Ectodermal cell (in vitro differentiated cells): Measurements from ENCODE around the gene WT1.

Experiments used
- H3K27ac ChIP-seq: 2 replicates; pipeline ENCODE4 v1.7.0; 2013; ENCODE audit warnings: mild to moderate bottlenecking, low read depth, low read length; ENCODE audit not compliant: insufficient read depth, poor library complexity, severe bottlenecking
- H3K27me3 ChIP-seq: 2 replicates; pipeline ENCODE4 v1.7.0; 2013; ENCODE audit warnings: mild to moderate bottlenecking, low read length; ENCODE audit not compliant: insufficient read depth, control insufficient read depth, poor library complexity, severe bottlenecking
- H3K36me3 ChIP-seq: one replicate; pipeline ENCODE4 v1.7.0; 2013; ENCODE audit warnings: low read length; ENCODE audit not compliant: control insufficient read depth, insufficient read depth
- H3K4me1 ChIP-seq: one replicate; pipeline ENCODE4 v1.7.0; 2013; ENCODE audit warnings: low read length; ENCODE audit not compliant: control insufficient read depth, insufficient read depth
- H3K4me3 ChIP-seq: 2 replicates; pipeline ENCODE4 v1.7.0; 2013; ENCODE audit warnings: low read depth, low read length, control low read depth; ENCODE audit not compliant: insufficient read depth
- H3K9me3 ChIP-seq: 2 replicates; pipeline ENCODE4 v1.7.0; 2013; ENCODE audit warnings: mild to moderate bottlenecking, low read length, moderate library complexity; ENCODE audit not compliant: control insufficient read depth
- WGBS, 2 experiments: methylation state at CpG; one replicate each; pipeline ENCODE4 v1.1.7; 2013; ENCODE audit warnings: missing lambda C conversion rate in 2 of 2; 5-methylcytosine and 5-hydroxymethylcytosine counted together

WT1 gene

GRCh38 chr11:32456864-32457263 lies 21.5 kb upstream of the WT1 start:
- no peak overlapping the region for H3K27ac ChIP-seq
- H3K36me3 ChIP-seq: no peaks in the 10 kb centered on the region
- 90 to 93% methylated on average over 1 to 2 of the region's 2 CpGs for WGBS, 2 experiments
- H3K9me3 ChIP-seq: no peaks in the 10 kb centered on the region
- no peak overlapping the region for H3K4me3 ChIP-seq
- H3K4me1 ChIP-seq: no peaks in the 10 kb centered on the region
- H3K27me3 ChIP-seq: no peaks in the 10 kb centered on the region

GRCh38 chr11:32454993-32455392 lies 19.7 kb upstream of the WT1 start:
- no peaks in the 10 kb centered on the region for H3K4me1 ChIP-seq
- WGBS, 2 experiments: 86 to 91% methylated on average over 2 of the region's 2 CpGs
- H3K4me3 ChIP-seq: no peak overlapping the region
- no peaks in the 10 kb centered on the region for H3K9me3 ChIP-seq
- H3K27ac ChIP-seq: no peak overlapping the region
- H3K36me3 ChIP-seq: no peaks in the 10 kb centered on the region
- H3K27me3 ChIP-seq: no peaks in the 10 kb centered on the region

GRCh38 chr11:32451808-32452207 lies 16.5 kb upstream of the WT1 start:
- no peaks in the 10 kb centered on the region for H3K4me1 ChIP-seq
- peaks cover 3% of the 10 kb centered on the region for H3K27me3 ChIP-seq
- H3K4me3 ChIP-seq: no peak overlapping the region
- no peaks in the 10 kb centered on the region for H3K36me3 ChIP-seq
- 81 to 91% methylated on average over 4 of the region's 4 CpGs for WGBS, 2 experiments
- H3K9me3 ChIP-seq: no peaks in the 10 kb centered on the region
- H3K27ac ChIP-seq: no peak overlapping the region

GRCh38 chr11:32450372-32450771 lies 15.0 kb upstream of the WT1 start:
- Histone ChIP-seq H3K27ac (no peak overlapping the region), H3K27me3 (peaks cover 7% of the 10 kb centered on the region), H3K36me3 (no peaks in the 10 kb centered on the region), H3K4me3 (no peak overlapping the region), H3K9me3 (no peaks in the 10 kb centered on the region), H3K4me1 (no peaks in the 10 kb centered on the region)
- WGBS, 2 experiments: 89 to 94% methylated on average over 1 of the region's 1 CpG

- H3K4me1 ChIP-seq: no peaks in the 10 kb centered on the region
- no peak overlapping the region for H3K4me3 ChIP-seq
- no peak overlapping the region for H3K27ac ChIP-seq
- 27 to 31% methylated on average over 2 of the region's 3 CpGs for WGBS, 2 experiments
- H3K36me3 ChIP-seq: no peaks in the 10 kb centered on the region
- peaks cover 23% of the 10 kb centered on the region for H3K27me3 ChIP-seq
- no peaks in the 10 kb centered on the region for H3K9me3 ChIP-seq
Observed at GRCh38 chr11:32448232-32448631, 12.9 kb upstream of the WT1 start.

GRCh38 chr11:32447252-32447651 lies 11.9 kb upstream of the WT1 start:
- WGBS, 2 experiments: 76 to 92% methylated on average over 2 of the region's 2 CpGs
- no peaks in the 10 kb centered on the region for H3K9me3 ChIP-seq
- H3K4me1 ChIP-seq: no peaks in the 10 kb centered on the region
- H3K36me3 ChIP-seq: no peaks in the 10 kb centered on the region
- H3K4me3 ChIP-seq: no peak overlapping the region
- no peak overlapping the region for H3K27ac ChIP-seq
- peaks cover 32% of the 10 kb centered on the region for H3K27me3 ChIP-seq

GRCh38 chr11:32446227-32446626 lies 10.9 kb upstream of the WT1 start:
- H3K36me3 ChIP-seq: no peaks in the 10 kb centered on the region
- no peaks in the 10 kb centered on the region for H3K9me3 ChIP-seq
- H3K4me1 ChIP-seq: no peaks in the 10 kb centered on the region
- no peak overlapping the region for H3K27ac ChIP-seq
- H3K4me3 ChIP-seq: no peak overlapping the region
- peaks cover 43% of the 10 kb centered on the region for H3K27me3 ChIP-seq
- 90 to 95% methylated on average over 4 to 6 of the region's 6 CpGs for WGBS, 2 experiments

GRCh38 chr11:32444186-32444585 lies 8.8 kb upstream of the WT1 start:
- Histone ChIP-seq H3K9me3 (no peaks in the 10 kb centered on the region), H3K27me3 (peaks cover 61% of the 10 kb centered on the region), H3K27ac (no peak overlapping the region), H3K4me1 (no peaks in the 10 kb centered on the region), H3K36me3 (no peaks in the 10 kb centered on the region), H3K4me3 (no peak overlapping the region)
- 92 to 96% methylated on average over 4 of the region's 4 CpGs for WGBS, 2 experiments

- 18 to 19% methylated on average over 9 of the region's 9 CpGs for WGBS, 2 experiments
- Histone ChIP-seq H3K4me3 (no peak overlapping the region), H3K4me1 (peaks cover 4% of the 10 kb centered on the region), H3K27me3 (peaks cover 88% of the 10 kb centered on the region), H3K27ac (no peak overlapping the region), H3K36me3 (no peaks in the 10 kb centered on the region), H3K9me3 (no peaks in the 10 kb centered on the region)
Observed at GRCh38 chr11:32440916-32441315, 5.6 kb upstream of the WT1 start.

GRCh38 chr11:32440312-32440908 lies 5.1 kb upstream of the WT1 start:
- Histone ChIP-seq H3K4me1 (peaks cover 5% of the 10 kb centered on the region), H3K27ac (no peak overlapping the region), H3K4me3 (no peak overlapping the region), H3K27me3 (peaks cover 94% of the 10 kb centered on the region), H3K9me3 (no peaks in the 10 kb centered on the region), H3K36me3 (no peaks in the 10 kb centered on the region)
- 27 to 33% methylated on average over 1 to 2 of the region's 6 CpGs for WGBS, 2 experiments
